ENCODE results near the gene PPM1L.

Gene PPM1L

DNA sequence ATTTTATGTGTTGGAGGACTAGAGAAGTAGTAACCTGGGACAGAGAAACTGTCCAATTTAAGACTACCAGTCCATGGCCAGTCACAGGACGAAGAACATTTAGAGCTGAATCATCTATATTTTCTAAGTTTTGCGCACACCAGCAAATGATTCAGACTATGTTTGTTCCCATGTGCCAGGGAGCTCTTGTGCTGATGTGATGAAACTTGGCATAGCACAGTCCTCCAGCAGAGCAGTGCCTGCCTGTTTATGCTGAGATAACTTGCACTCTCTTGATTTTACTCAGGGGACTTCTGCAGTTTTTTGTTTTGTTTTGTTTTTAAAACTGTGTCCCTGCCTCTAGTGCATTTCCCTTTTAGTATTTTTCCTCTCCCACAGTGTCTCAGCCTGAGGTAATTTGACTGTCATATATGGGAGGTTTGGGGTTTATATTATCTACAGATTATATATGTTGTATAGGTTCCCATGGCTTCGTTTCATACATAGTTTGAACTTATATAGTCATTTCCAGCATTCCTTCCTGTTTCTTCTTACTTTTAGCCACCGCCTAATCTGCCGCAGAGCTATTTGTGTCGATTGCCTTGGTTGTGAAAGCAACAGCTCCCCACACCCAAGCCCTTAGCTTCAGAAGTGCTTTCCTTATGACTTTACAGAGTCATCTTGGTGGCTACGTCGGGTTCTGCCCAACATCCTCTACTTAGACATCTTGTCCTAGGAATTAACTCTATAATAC is 45.5 kb downstream of the PPM1L start:
- H3K4me3 ChIP-seq (ENCODE audit: low read depth, low read length) = no peak overlapping the region
- DNase-seq (ENCODE audit: low read depth, low spot score) = peak; percentile 22
- in situ Hi-C loops (cut with HindIII; ENCODE audit: low sequenced_read_pairs) = no loop called here
- TF ChIP-seq, protein P1, sequence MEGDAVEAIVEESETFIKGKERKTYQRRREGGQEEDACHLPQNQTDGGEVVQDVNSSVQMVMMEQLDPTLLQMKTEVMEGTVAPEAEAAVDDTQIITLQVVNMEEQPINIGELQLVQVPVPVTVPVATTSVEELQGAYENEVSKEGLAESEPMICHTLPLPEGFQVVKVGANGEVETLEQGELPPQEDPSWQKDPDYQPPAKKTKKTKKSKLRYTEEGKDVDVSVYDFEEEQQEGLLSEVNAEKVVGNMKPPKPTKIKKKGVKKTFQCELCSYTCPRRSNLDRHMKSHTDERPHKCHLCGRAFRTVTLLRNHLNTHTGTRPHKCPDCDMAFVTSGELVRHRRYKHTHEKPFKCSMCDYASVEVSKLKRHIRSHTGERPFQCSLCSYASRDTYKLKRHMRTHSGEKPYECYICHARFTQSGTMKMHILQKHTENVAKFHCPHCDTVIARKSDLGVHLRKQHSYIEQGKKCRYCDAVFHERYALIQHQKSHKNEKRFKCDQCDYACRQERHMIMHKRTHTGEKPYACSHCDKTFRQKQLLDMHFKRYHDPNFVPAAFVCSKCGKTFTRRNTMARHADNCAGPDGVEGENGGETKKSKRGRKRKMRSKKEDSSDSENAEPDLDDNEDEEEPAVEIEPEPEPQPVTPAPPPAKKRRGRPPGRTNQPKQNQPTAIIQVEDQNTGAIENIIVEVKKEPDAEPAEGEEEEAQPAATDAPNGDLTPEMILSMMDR (IDR thresholded peaks at IDR 0.05; ENCODE audit: low read depth, low read length) = no peak

- in situ Hi-C loops (cut with HindIII; ENCODE audit: low sequenced_read_pairs) = no loop called here
- TF ChIP-seq, protein P1 (IDR thresholded peaks at IDR 0.05; ENCODE audit: low read depth, low read length) = no peak
- no peak for DNase-seq (ENCODE audit: low read depth, low spot score)
- H3K4me3 ChIP-seq (ENCODE audit: low read depth, low read length) = no peak overlapping the region
Measured at GRCh38 chr3:160804762-160805161, 48.7 kb downstream of the PPM1L start.

GRCh38 chr3:160806094-160806493 is 50.1 kb downstream of the PPM1L start:
- TF ChIP-seq, protein P1 (IDR thresholded peaks at IDR 0.05; ENCODE audit: low read depth, low read length) = no peak
- DNase-seq (ENCODE audit: low read depth, low spot score) = no peak
- in situ Hi-C loops (cut with HindIII; ENCODE audit: low sequenced_read_pairs) = no loop called here
- no peak overlapping the region for H3K4me3 ChIP-seq (ENCODE audit: low read depth, low read length)

DNA sequence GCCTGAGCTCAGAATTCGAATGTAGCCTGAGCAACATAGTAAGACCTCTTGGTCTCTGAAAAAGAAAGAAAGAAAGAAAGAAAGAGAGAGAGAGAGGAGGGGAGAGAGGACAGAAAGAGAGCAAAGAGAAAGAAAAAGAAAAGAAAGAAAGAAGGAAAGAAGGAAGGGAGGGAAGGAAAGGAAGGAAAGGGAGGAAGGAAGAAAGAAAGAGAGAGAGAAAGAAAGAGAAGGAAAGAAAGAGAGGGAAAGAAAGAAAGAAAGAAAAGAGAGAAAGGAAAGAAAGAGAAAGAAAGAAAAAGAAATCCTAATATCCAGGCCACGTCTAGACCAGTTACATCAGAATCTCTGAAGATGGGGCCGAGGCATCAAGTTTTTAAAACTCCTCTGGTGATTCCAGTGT is 50.7 kb downstream of the PPM1L start:
- TF ChIP-seq, protein P1 (IDR thresholded peaks at IDR 0.05; ENCODE audit: low read depth, low read length) = no peak
- no peak for DNase-seq (ENCODE audit: low read depth, low spot score)
- H3K4me3 ChIP-seq (ENCODE audit: low read depth, low read length) = no peak overlapping the region
- in situ Hi-C loops (cut with HindIII; ENCODE audit: low sequenced_read_pairs) = no loop called here

DNA sequence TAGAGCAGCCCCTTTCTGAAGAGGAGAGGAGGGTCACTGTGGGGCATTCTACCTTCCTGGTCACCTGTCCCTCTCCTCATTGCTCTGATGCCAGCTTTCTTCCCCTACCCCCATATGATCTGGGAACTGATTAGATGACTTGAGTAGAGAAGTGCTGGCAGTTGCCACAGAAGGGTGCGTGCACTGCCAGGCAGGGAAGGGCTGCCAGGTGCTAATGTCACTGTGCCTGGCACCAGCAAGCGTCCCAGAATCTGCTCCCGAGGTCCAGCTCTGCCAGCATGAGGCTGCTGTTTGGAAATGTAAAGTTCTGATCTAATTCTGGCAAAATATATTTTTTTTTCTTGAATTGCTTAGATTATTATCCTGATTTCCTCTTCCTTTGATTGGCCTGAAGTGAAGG is 52.8 kb downstream of the PPM1L start:
- in situ Hi-C loops (cut with HindIII; ENCODE audit: low sequenced_read_pairs) = no loop called here
- no peak for DNase-seq (ENCODE audit: low read depth, low spot score)
- TF ChIP-seq, protein P1 (IDR thresholded peaks at IDR 0.05; ENCODE audit: low read depth, low read length) = no peak
- H3K4me3 ChIP-seq (ENCODE audit: low read depth, low read length) = no peak overlapping the region

DNA sequence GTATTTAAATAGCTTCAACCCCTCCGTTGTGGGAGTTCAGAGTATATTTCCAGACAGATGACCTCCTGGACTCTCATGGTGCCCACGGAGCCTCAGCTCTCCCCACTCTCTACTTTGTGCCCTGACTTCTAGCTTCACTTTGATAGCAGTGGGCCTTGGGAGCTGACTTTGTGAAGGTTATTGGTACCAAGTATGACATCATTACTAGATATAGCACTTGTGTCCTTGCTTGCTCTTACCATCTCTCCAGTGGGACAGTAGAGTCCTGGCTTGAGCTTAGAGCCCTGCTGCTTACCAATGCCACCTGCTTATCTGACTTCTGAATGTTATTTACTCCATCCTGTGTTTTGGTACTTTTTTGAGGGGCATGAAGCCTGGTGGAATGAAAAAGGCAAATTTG is 53.4 kb downstream of the PPM1L start:
- TF ChIP-seq, protein P1 (IDR thresholded peaks at IDR 0.05; ENCODE audit: low read depth, low read length) = no peak
- in situ Hi-C loops (cut with HindIII; ENCODE audit: low sequenced_read_pairs) = no loop called here
- no peak for DNase-seq (ENCODE audit: low read depth, low spot score)
- H3K4me3 ChIP-seq (ENCODE audit: low read depth, low read length) = no peak overlapping the region
